Spleen (tissue), 11 donors: ENCODE measurements around the gene TEK. TPM values are rescaled to one million over a fixed set of nuclear protein-coding genes. Genes with fewer than 3 reads are reported as not detected.

ENCODE experiments used
- DNase-seq: peaks from one replicate; pipeline ENCODE4 v3.0.0-alpha.2; 2020
- H3K27ac ChIP-seq, 8 donors: fragments of 200-600 bp; sonication (generic) in 7 of 8; 1 replicate in 4 of 8; 2 replicates in 4 of 8; pipeline versions ENCODE4 v1.5.0 to v1.8.0; 2016 to 2021; ENCODE audit warnings: inconsistent platforms in 4 of 8, mild to moderate bottlenecking in 4 of 8, moderate library complexity in 1 of 8
- H3K27me3 ChIP-seq, 7 donors: fragments of 200-600 bp; sonication (generic) in 6 of 7; replicated peaks in 1 of 7; 1 replicate in 4 of 7; 2 replicates in 3 of 7; pipeline versions ENCODE4 v1.5.0 to v1.8.0; 2016 to 2021; ENCODE audit warnings: inconsistent platforms in 3 of 7, mild to moderate bottlenecking in 1 of 7
- H3K36me3 ChIP-seq, 6 donors: fragments of 200-600 bp; sonication (generic) in 5 of 6; 1 replicate in 4 of 6; 2 replicates in 2 of 6; pipeline versions ENCODE4 v1.5.0 to v1.8.0; 2016 to 2021; ENCODE audit warnings: inconsistent platforms in 2 of 6
- H3K4me1 ChIP-seq, 6 donors: fragments of 200-600 bp; sonication (generic) in 5 of 6; 1 replicate in 3 of 6; 2 replicates in 3 of 6; pipeline versions ENCODE4 v1.5.0 to v1.8.0; 2016 to 2021; ENCODE audit warnings: inconsistent platforms in 3 of 6
- H3K4me3 ChIP-seq, 8 donors: fragments of 200-600 bp; sonication (generic) in 7 of 8; 1 replicate in 4 of 8; 2 replicates in 4 of 8; pipeline versions ENCODE4 v1.5.0 to v1.8.0; 2016 to 2021; ENCODE audit warnings: inconsistent platforms in 4 of 8, mild to moderate bottlenecking in 4 of 8, moderate library complexity in 2 of 8
- H3K9me3 ChIP-seq, 8 donors: fragments of 200-600 bp; sonication (generic) in 7 of 8; 1 replicate in 4 of 8; 2 replicates in 4 of 8; pipeline versions ENCODE4 v1.5.0 to v1.8.0; 2016 to 2021; ENCODE audit warnings: inconsistent platforms in 4 of 8
- CTCF ChIP-seq, 11 experiments: fragments of 200-600 bp in 7 of 11; fragments of 450-650 bp in 4 of 11; sonication (generic) in 4 of 11; IDR thresholded peaks in 8 of 11; conservative IDR thresholded peaks in 3 of 11; 1 replicate in 7 of 11; 2 replicates in 4 of 11; pipeline versions ENCODE4 v1.4.0 to v1.8.0; 2016 to 2021; ENCODE audit warnings: antibody characterized with exemption in 11 of 11, inconsistent platforms in 4 of 11, mild to moderate bottlenecking in 1 of 11
- POLR2A ChIP-seq, 3 donors: fragments of 450-650 bp; IDR thresholded peaks; one replicate each; pipeline ENCODE4 v1.5.1; 2017; ENCODE audit warnings: antibody characterized with exemption in 3 of 3, mild to moderate bottlenecking in 1 of 3
- POLR2AphosphoS5 ChIP-seq, 3 donors: sonication (generic); formaldehyde crosslinking; IDR thresholded peaks; one replicate each; pipeline ENCODE4 v1.5.1; 2017; ENCODE audit warnings: antibody characterized with exemption in 3 of 3
- WGBS, 5 donors: extraction: QIAGEN DNeasy Blood & Tissue Kit in 3 of 5; methylation state at CpG; one replicate each; pipeline versions ENCODE4 v1.1.5 to v1.1.7; 2013 to 2018; 5-methylcytosine and 5-hydroxymethylcytosine counted together
- intact Hi-C: fragments of 100-400 bp; cut with DNase I; formaldehyde crosslinking; loops from one replicate; pipeline ENCODE4 v1.15.0; 2023; ENCODE audit warnings: low total_unique reads
- polyA plus RNA-seq, 3 donors: library from polyadenylated mRNA; stranded (reverse); fragments of 200-250 nt; gene quantifications; one replicate each; pipeline ENCODE4 v1.2.1, GENCODE V29; 2013
- total RNA-seq, 7 donors: library from RNA; depleted of rRNA in 3 of 7; stranded (reverse); fragments of >200 nt in 3 of 7; fragmentation: NEBNext Ultra II Directional in 4 of 7; extraction: Animal tissue kit (Norgen Biotek cat#: 25700) in 4 of 7; gene quantifications; one replicate each; pipeline versions ENCODE4 v1.1.0 to v1.2.1, GENCODE V29; 2016 to 2021
- donor health status: healthy with polysubstance abuse.
- donor health status: DM: no; HTN: no; CAD: no; lungs with moderate emphysema.
- donor health status: DM: no; HTN: no; CAD: no.
- donor health status: Bipolar disorder and iron deficiency.
- donor health status: healthy.
- donor health status: DM: no; HTN: no; CAD: no.
- donor health status: DM: yes; HTN: yes; CAD: no.

Gene TEK
- total and polyA plus RNA-seq, 10 donors: 2.6 to 58.7 (median 44.4) TPM

DNA sequence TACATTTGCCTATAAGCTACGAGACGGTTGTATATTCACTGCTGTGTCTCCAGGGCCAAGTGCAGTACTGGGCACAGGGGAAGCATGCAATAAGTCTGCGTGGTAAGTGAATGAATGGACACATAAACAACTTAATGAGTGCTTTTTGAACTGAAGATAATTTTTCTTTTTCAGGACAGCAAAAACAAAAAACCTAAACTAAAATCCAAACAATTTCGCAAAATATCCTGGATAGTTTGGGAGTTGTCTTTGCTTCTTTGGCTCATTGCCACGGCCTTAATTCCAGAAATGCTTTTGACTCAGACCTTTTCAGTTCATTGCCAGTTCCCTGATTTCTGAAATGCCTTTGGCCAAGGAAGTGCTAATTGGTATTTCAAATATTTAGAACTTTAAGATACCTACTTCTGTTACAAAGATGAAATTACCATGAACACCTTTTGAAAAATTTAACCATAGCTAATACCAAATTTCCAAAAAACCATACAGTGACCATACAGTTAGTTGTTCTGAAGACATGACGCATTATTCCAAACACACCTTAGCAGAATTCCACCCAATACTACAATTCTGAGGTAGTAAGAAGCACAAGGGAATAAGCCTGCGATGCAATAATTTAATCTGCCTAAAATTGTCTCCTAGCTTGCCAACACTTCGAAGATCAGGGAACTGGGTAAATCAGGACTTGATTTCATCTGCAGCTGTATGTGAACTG is 42.8 kb downstream of the TEK start:
- no peak for DNase-seq
- no peak for TF ChIP-seq POLR2AphosphoS5 (IDR thresholded peaks at IDR 0.05)
- no peak for TF ChIP-seq POLR2A (IDR thresholded peaks at IDR 0.05)
- TF ChIP-seq CTCF (IDR thresholded peaks at IDR 0.05 in 8 of 11, conservative IDR thresholded peaks at IDR 0.05 in 3 of 11): no peak
- H3K4me1 ChIP-seq: peaks cover 0 to 15% (median 5%) of the 10 kb centered on the region in 6 donors
- no peak overlapping the region for H3K4me3 ChIP-seq
- H3K27ac ChIP-seq: no peak overlapping the region
- H3K36me3 ChIP-seq: no peaks in the 10 kb centered on the region
- H3K27me3 ChIP-seq: no peaks in the 10 kb centered on the region
- intact Hi-C loops: no loop called here
- WGBS, 5 donors: 57 to 75% (median 64%) methylated on average over 8 of the region's 8 CpGs
- H3K9me3 ChIP-seq: no peaks in the 10 kb centered on the region

GRCh38 chr9:27152405-27152718 is 43.3 kb downstream of the TEK start:
- H3K9me3 ChIP-seq: no peaks in the 10 kb centered on the region
- H3K36me3 ChIP-seq: no peaks in the 10 kb centered on the region
- H3K27ac ChIP-seq: no peak overlapping the region
- no peaks in the 10 kb centered on the region for H3K27me3 ChIP-seq
- no peak for DNase-seq
- intact Hi-C loops: no loop called here
- no peak for TF ChIP-seq POLR2AphosphoS5 (IDR thresholded peaks at IDR 0.05)
- no peak for TF ChIP-seq POLR2A (IDR thresholded peaks at IDR 0.05)
- no peak for TF ChIP-seq CTCF (IDR thresholded peaks at IDR 0.05 in 8 of 11, conservative IDR thresholded peaks at IDR 0.05 in 3 of 11)
- no peak overlapping the region for H3K4me3 ChIP-seq
- 15 to 91% (median 43%) methylated on average over 2 of the region's 2 CpGs for WGBS, 5 donors
- H3K4me1 ChIP-seq: peaks cover 0 to 15% (median 5%) of the 10 kb centered on the region in 6 donors

GRCh38 chr9:27154908-27155307 is 45.9 kb downstream of the TEK start:
- Histone ChIP-seq H3K9me3 (no peaks in the 10 kb centered on the region), H3K4me3 (no peak overlapping the region), H3K27me3 (no peaks in the 10 kb centered on the region), H3K27ac (no peak overlapping the region), H3K4me1 (peaks cover 0 to 15% (median 5%) of the 10 kb centered on the region in 6 donors), H3K36me3 (no peaks in the 10 kb centered on the region)
- TF ChIP-seq POLR2A (IDR thresholded peaks at IDR 0.05) (no peak), POLR2AphosphoS5 (IDR thresholded peaks at IDR 0.05) (no peak), CTCF (IDR thresholded peaks at IDR 0.05 in 8 of 11, conservative IDR thresholded peaks at IDR 0.05 in 3 of 11) (no peak)
- 26 to 38% (median 30%) methylated on average over 5 of the region's 5 CpGs for WGBS, 5 donors
- no peak for DNase-seq
- intact Hi-C loops: no loop called here

DNA sequence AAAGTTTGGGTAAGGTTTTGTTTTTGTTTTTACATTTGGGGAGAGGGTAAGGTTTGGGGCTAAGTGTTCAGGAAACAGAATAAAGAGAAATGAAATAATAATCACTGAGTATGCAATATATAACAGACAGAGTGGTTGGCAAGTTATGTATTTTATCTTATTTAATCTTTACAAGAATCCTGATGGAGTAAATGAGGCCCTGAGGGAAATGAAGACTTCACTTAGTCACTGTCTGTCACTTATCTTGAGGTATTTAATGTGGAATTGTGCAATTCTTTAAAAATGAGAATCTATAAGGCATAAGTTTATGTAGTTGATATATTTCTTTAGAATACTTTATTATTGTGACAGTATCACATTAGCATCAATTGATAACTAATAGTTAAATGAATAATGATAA is 48.1 kb downstream of the TEK start:
- peaks cover 0 to 1% (median under 1%) of the 10 kb centered on the region in 6 donors for H3K4me1 ChIP-seq
- intact Hi-C loops: no loop called here
- H3K27me3 ChIP-seq: no peaks in the 10 kb centered on the region

More for the DNA sequence above, 48.1 kb downstream of the TEK start:
- Histone ChIP-seq H3K36me3 (no peaks in the 10 kb centered on the region), H3K27ac (no peak overlapping the region), H3K9me3 (no peaks in the 10 kb centered on the region), H3K4me3 (no peak overlapping the region)
- no peak for TF ChIP-seq CTCF (IDR thresholded peaks at IDR 0.05 in 8 of 11, conservative IDR thresholded peaks at IDR 0.05 in 3 of 11)
- TF ChIP-seq POLR2AphosphoS5 (IDR thresholded peaks at IDR 0.05): no peak
- no peak for TF ChIP-seq POLR2A (IDR thresholded peaks at IDR 0.05)
- DNase-seq: no peak
